SKM-1 treated with dmso at 0.1 percent for 144 hours (cell line): Measurements from ENCODE around the gene MTG1.
"Not testable (repeated sequence)": the region's sequence is repeated elsewhere in the genome, so short reads cannot be mapped to it uniquely, and the experiment has no call there.

Experiments used
- DNase-seq: peaks from one replicate; lab custom pipeline; 2025; ENCODE audit not compliant: unreplicated experiment; lab: John Stamatoyannopoulos, UW

The MTG1 gene

DNA sequence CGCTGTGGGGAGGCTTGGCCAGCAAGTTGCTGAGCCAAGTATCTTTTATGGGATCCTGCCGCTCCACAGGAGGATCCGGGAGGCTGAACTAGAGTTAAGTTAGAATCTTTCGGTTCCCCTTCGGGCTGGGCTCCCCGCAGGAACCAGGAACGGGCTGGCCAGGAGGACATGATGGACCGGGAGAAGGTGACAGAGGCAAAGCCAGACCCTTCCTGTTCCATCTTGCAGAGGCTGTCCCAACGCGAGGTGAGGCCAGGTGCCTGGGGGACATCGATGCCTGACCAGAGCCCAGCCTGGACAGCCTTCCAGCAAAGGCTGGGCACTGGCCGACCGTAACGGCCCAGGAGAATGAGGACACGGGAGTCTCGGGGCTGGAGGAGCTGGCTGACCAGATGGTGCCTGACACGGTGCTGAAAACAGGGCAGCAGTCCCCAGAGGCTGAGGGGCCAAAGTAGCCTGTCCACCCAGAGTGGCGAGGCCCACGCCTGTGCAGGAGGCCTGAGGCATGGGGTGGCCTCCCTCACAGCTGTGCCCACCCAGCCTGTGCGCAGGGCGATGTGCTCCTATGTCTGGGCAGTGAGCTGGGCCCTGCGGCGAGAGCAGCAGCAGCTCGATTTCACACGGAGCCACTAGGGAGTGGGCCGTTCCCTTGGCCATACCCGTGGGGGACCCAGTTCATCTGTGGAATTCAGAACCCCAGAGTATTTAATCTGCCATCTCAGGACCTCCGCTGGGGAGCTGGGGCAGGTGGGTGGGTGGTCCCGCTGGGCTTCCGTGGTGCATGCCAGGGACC lies 16.7 kb upstream of the MTG1 start:
- no peak for DNase-seq

DNA sequence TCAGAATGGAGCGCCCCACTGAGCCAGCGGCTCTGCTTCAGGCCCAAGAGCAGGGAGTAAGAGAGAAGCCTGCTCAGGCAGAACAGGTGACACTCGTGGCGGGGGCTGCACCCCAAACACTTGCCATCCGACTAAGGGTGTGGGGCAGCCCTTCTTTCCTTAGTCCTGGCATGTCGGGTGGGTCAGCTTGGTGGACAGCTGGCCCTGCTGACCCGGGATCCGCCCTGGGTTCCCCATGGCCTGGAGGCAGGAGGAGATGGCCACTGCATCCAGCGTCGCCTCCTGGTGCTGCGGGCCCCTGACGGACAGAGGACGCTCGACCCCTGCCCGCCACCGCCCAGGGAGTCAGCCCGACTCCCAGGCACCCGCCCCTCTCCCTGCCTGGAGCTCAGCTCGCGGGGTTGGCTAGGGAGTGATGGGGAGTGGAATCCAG lies 16.1 kb upstream of the MTG1 start:
- DNase-seq, result no peak

DNA sequence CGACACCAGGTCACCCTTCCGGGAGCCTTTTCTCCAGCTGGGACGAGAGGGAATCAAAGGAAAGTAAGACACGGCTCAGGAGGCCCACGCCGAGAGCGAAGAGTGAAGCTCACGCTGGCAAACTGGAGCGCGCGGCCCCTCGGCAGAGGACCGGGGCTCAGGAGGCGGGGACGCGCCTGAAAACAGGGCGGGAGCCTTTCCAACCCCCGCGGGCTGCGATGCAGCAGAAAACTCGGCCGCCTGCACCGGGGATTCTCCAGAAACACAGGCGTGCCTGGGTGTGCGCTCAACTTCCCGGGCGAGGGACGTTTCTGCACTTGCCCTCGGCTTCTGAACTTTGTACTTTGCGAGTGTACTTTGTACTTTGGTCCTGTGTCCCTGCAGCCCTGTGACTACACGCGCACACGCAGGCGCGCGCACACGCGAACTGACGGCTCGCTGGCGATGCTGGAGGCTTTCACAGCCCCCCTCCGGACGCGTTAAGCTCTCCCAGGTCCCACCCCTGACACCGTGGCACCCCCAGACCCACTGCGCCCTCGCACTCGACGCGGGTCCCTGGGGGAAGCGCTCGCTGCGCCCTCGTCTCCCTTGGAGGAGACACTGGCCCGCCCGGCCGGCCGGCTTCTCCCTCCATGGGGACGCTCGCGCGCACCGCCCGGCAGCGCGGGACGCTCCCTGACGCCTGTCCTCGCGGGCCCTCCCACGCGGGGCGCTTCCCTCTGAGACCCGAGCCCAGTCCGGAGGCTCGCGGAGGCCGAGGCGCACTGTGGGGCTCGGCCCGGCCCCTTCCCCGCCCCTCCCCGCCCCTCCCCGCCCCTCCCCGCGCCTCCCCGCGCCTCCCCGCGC lies 15.5 kb upstream of the MTG1 start:
- peak; percentile 27 for DNase-seq

DNA sequence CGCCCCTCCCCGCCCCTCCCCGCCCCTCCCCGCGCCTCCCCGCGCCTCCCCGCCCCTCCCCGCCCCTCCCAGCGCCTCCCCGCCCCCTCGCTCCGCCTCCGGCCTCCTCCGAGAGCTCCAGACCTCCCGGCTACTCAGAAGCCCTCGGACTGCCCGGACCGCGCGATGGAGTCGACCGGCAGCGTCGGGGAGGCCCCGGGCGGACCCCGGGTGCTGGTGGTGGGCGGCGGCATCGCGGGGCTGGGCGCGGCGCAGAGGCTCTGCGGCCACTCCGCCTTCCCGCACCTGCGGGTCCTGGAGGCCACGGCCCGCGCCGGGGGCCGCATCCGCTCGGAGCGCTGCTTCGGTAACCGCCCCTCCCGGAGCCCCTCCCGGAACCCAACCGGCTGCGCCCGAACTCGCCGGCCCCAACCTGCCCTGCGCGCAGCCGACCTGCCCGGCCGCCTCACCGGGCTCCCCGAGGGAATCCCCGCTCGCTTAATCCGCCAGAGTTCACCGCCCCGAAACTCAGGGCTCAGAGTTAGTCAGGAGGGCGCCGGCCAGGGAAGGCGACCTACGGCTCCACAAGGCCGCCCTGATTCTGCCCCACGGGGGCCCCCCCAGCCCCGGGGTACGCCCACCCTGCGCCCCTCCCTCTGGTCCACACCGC lies 14.7 kb upstream of the MTG1 start, which contains the start of gene PAOX:
Gene PAOX (plus strand): TSS at position 111 of the 649 bp plus-strand sequence. CDS start 55 bp downstream, at position 166.
- DNase-seq, result no peak

DNA sequence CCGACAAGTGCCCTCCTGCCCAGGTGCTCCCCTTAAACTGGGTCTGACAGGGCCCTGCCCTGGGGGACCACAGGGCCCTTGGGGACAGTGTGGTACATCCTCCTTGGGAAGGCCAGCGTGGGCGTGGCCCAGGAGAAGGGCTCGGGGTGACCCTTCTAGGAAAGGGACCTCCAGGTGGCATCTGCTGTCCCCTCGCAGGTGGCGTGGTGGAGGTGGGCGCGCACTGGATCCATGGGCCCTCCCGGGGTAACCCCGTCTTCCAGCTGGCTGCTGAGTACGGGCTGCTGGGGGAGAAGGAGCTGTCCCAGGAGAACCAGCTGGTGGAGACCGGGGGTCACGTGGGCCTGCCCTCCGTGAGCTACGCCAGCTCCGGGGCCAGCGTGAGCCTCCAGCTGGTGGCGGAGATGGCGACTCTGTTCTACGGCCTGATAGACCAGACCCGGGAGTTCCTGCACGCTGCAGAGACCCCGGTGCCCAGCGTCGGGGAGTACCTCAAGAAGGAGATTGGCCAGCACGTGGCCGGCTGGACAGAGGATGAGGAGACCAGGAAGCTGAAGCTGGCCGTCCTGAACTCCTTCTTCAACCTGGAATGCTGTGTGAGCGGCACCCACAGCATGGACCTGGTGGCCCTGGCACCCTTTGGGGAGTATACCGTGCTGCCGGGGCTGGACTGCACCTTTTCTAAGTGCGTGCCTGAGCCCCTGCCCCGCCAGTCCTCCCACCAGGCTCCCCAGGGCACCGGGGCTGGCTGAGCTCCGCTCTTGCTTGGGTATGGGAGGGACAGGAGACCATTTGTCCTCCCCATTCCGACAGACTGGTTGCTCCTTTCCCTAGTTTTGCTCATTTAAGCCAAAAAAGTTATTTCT lies 13.9 kb upstream of the MTG1 start:
- DNase-seq, result no peak

DNA sequence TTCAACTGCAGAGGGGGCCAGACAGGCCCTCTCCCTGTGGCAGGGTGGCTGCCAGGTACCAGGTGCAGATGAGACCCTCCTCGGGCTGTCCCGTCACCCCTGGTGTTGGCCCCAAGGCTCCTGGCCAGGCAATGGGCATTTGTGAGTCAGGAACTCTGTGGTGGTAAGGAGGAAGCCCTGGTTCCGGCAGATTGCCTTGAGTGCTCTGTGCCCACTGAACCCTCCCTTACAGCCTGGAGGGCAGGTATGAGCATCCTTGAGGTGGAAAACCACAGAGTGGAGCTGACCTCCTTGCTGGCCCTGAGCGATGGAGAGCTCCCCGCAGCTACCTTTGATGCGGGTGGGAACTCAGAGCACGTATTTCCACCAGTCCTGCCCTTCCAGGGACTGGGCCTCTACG lies 12.9 kb upstream of the MTG1 start:
- no peak for DNase-seq

DNA sequence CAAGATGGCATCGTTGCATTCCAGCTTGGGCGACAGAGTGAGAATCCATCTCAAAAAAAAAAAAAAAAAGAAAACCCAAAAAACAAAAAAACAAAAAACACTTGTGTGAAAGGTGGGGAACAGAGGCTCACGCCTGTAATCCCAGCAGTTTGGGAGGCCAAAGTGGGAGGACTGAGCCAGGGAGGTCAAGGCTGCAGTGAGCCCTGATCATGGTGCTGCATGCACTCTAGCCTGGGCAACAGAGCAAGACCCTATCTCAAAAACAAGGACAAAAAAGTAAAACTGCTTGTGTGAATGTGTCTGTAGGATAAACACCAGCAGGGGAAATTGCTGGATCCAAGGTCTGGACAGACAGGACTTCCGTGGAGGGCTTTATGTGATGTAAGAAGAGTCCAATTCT lies 10.4 kb upstream of the MTG1 start:
- DNase-seq, result no peak

DNA sequence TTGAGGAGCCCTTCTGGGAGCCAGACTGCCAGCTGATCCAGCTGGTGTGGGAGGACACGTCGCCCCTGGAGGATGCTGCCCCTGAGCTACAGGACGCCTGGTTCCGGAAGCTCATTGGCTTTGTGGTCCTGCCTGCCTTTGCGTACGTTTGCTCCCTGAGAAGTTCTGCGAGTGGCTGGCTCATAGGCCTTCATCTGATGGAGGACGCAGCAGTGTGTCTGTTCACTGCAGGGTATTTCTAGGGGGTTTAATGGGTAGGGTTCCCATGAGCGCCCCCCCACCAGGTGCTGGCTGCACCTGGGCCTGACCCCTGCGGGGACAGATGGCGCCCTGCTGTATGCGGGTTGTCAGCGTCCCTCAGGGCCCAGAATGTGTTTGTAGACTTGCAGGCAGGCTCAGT lies 9.9 kb upstream of the MTG1 start:
- DNase-seq, result no peak

DNA sequence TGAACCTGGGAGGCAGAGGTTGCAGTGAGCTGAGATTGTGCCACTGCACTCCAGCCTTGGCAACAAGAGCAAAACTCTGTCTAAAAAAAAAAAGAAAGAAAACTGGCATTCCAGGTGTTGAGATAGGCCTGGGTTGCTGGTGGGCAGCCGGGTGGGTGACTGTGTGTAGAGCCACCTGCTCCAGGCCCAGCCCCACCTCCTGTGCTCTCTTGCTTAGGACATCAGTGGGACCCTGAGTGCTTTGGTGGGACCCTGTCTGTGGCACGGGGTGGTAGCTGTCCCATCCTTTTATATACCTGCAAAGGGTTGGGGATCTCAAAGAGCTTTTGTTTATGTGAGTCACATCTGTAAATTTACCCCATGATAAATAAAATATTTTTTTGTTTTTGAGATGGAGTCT lies 8.7 kb upstream of the MTG1 start:
- DNase-seq, result no peak

DNA sequence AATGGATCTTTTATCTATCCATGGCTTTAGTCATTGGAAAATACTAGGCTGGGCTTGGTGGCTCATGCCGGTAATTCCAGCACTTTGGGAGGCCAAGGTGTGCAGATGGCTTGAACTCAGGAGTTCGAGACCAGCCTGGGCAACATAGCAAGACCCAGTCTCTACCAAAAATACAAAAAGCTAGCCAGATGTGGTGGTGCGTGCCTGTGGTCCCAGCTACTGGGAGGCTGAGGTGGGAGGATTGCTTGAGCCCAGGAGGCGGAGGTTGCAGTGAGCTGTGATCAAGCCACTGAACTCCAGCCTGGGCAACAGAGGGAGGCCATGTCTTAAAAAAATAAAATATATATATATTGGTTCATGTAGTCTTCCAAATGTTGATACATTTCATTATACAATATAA lies 7.0 kb upstream of the MTG1 start:
- DNase-seq, result not testable (repeated sequence)

DNA sequence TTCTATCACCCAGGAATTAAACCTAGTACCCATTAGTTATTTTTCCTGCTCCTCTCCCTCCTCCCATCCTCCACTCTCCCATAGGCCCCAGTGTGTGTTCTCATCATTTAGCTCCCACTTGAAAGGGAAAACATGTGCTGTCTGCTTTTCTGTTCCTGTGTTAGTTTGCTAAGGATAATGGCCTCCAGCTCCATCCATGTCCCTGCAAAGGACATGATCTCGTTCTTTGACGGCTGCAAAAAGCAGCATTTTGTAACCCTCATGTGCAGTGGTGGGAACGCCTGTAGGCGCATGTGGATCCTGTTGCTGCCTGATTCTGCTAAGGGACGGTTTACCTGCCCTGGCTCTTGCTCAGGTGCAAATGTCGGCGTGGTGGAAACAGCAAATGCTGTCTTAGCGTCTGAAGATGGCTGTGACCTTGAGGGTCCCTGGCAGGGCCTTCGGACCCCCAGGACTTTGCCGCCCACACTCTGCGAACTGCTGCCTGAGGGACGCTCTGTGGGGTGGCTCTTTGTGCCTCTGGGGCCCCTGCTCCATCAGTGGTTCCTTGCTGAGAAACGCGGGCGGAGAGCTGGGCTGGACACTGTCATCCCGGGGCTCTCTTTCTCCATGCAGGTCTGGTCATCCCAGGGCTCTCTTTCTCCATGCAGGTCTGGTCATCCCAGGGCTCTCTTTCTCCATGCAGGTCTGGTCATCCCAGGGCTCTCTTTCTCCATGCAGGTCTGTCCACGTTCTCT lies 5.6 kb upstream of the MTG1 start:
- DNase-seq, result peak; percentile 2

DNA sequence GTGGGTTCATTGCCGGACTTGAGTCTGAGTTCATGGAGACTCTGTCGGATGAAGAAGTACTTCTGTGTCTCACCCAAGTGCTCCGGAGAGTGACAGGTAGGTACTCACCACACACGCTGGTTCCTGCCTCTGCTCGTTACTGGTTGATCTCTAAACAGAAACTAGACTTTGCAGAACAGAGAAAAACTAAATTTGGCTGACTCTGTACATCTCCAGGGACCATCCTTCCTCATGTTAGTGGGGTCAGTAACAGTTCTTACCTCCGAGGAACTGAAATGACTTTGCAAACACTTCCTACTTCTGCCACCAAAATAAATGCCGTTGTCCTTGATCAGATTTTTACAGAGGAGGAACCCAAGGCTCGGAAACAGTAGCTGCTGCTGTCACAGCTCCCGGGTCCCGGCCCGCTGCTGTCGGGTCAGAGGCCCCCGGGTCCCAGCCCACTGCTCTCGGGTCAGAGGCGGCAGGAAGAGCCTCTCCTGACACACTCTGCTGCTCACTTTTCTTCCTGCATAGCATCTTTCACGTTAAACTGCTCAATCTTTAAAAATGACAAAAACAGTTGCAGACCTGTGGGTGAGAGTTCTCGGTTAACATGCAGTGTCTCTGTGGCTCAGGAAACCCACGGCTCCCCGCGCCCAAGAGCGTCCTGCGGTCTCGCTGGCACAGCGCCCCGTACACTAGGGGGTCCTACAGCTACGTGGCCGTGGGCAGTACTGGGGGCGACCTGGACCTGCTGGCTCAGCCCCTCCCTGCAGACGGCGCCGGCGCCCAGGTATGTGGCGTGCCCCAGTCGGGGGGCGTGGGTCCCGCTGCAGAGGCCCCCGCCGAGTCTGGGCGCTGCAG lies 4.8 kb upstream of the MTG1 start:
- DNase-seq, result peak; percentile 31

DNA sequence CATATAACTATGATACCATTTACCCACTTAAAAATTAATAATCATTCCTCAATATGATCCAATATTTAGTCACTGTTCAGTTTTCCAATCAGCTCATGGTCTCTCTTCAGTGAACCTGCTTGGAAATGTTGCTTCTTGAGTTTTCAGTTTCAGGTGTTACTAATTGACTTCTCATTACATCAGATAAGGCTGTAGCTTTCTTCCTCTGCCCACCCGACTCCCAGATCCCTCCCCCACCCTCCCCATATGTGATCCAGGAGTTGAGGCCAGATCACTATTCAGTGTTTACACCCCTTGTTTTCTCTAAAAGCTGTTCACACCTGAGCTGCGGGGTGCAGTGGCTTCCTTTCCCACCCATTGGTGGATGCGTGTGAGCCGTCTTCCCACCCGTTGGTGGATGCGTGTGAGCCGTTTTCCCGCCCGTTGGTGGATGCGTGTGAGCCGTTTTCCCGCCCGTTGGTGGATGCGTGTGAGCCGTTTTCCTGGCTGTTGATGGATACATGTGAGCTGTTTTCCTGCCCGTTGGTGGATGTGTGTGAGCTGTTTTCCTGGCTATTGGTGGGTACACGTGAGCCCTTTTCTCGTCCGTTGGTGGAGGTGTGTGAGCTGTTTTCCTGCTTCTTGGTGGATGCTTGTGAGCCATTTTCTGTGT lies 3.2 kb upstream of the MTG1 start:
- no peak for DNase-seq

DNA sequence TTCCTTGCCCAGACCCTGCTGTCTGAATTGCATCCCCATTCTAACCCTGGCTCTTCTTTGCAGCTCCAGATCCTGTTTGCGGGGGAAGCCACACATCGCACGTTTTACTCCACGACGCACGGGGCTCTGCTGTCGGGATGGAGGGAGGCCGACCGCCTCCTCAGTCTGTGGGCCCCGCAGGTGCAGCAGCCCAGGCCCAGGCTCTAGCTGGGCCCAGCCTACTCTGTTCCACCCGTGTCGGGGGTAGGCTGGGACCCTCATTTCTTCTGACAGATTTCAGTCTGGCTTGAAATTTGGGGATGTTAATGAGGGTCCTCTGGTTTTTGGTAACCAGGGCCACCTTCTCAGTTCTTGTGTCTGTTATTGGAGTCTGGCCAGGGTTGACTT lies 2.7 kb upstream of the MTG1 start:
- DNase-seq, result no peak

DNA sequence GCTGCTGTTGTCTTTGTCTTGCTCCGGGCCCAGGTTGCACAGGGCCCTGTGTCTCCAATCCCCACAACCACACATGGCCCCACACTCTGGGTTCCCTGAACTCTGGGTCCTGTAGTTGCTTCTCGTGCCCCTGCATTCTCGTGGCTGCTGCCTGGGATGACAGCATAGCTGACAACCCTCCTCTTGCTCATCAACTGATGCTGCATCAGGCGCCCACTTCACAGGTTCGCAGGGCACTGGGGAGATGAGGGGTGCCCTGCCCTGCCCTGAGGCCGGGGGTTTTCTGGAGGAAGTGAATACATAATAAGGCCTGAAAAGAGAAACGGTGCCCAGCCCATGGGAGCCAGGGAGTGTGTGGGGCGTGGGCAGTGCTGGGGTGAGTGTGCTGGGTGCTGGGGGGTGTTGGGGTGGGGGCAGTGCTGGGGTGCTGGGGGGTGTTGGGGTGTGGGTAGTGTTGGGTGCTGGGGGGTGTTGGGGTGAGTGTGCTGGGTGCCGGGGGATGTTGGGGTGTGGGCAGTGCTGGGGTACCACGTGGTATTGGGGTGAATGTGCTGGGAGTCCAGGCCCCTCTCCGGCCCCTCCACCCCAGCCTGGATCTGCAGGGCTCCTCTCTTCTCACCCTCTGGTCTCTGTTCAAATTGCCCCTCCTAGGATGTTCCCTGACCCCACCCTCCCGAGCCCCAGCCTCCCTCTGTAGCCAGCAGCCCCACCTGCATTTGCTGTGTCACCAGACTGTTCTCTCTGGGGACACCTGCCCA lies 2.0 kb upstream of the MTG1 start:
- DNase-seq, result no peak

DNA sequence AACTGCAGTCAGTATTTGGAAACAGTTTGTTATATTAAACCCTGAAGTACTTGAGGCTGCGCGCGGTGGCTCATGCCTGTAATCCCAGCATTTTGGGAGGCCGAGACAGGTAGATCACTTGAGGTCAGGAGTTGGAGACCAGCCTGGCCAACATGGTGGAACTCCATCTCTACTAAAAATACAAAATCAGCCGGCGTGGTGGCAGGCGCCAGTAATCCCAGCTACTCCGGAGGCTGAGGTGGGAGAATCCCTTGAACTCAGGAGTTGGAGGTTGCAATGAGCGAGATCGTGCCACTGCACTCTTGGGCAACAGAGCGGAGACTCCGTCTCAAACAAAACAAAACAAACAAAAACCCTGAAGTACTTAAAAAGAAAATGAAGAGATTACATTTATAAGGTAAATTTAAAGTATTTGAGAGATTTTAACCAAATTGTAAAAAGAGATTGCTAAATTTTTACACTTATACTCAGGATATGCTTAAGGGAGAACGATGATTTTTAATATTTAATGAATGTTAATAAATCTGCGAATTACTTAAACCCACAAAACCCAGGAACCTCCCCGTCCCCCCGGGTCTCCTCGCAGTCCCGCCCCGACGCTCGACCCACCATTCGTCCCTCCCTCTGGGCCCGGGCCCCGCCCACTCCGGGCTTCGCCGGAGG lies 425 bp upstream of the MTG1 start:
- DNase-seq, result no peak

DNA sequence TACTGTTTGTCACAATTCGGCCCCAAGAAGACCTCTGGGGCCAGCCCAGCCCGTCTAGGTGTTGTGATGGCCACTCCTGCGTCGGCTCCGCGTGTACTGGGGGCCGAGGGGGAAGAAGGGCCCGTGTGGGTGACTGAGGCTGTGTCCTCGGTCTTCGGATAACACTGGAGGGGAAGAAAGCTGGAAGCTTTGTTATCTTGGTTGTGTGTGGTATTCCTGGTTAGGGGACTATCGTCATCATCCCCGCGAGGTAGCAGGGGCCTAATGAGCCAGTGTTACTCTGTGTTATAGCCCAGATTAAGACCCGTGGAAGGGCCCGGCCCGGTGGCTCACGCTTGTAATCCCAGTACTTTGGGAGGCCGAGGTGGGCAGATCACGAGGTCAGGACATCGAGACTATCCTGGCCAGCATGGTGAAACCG lies 854 bp downstream of the MTG1 start:
- DNase-seq, result no peak
